Fibroblast of upper back skin (primary cell): ENCODE measurements around the gene CD8A.
A peak's percentile ranks its signal among the peaks of the same experiment; 100 is the strongest.

Source experiments
- DNase-seq: peaks from one replicate; pipeline ENCODE4 v3.0.0-alpha.2; 2013

CD8A gene

GRCh38 chr2:86808315-86809161 is 17.8 kb upstream of the CD8A start:
- peak; percentile 73 for DNase-seq

- peak; percentile 13 for DNase-seq
Observed at GRCh38 chr2:86807468-86808275, 17.0 kb upstream of the CD8A start.

- no peak for DNase-seq
Observed at GRCh38 chr2:86807133-86807467, 16.4 kb upstream of the CD8A start.

DNA sequence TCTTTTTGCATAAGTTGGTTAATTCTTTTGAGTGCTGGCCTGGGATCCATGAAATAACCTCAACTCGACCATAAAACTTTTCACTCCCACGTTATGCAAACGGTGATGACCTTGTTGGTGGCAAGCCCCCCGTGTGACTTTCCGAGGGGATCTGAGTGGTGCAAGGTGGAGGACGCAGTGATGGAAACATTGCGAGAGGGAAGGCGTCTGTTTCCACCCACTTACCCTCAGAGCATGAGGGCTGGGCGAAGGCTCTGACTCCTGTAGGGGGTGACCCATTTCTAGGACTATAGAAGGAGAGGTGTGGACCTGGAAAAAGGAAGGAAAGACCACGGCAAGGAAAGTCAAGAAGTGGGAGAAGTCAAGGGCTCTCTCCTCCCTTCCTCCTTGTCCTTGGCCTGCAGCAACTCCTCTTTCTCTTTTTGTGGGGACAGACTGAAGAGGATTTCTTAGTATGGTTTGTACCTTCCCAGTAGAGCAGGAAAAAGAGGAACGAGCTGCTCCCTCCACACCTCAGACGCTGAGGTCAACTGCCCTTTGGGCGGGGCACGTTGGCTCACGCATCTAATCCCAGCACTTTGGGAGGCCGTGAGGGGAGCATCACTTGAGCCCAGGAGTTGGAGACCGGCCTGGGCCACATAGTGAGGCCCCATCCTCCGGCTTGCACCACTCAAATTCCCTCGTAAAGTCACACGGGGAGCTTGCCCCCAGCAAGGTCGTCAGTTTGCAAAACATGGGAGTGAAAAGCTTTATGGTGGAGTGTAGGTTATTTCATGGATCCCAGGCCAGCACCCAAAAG is 15.5 kb upstream of the CD8A start:
- DNase-seq, result no peak

- DNase-seq, result no peak
Observed at GRCh38 chr2:86800856-86801567, 10.3 kb upstream of the CD8A start.

- DNase-seq, result no peak
Observed at GRCh38 chr2:86794861-86795260, 4.1 kb upstream of the CD8A start.

DNA sequence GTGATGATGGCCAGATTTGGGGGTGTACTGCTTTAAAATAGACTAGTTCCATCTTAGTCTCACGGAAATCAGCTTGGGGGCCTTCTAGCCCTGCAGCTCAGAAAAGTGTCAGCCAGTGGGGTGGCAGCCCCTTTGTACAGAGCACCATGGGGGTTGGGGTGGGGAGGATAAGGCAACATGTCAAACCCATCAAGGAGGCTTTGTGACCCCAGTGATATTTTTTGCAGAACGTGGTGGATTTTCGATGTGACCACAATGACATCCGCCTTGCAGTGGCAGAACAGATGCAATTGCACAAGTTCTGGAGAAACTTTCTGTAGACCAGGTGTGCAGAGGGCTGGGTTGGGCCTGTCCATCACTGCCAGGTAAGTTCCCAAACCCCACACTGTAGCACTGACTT is 3.0 kb upstream of the CD8A start:
- DNase-seq, result no peak

GRCh38 chr2:86791573-86791972 is 860 bp upstream of the CD8A start:
- no peak for DNase-seq

DNA sequence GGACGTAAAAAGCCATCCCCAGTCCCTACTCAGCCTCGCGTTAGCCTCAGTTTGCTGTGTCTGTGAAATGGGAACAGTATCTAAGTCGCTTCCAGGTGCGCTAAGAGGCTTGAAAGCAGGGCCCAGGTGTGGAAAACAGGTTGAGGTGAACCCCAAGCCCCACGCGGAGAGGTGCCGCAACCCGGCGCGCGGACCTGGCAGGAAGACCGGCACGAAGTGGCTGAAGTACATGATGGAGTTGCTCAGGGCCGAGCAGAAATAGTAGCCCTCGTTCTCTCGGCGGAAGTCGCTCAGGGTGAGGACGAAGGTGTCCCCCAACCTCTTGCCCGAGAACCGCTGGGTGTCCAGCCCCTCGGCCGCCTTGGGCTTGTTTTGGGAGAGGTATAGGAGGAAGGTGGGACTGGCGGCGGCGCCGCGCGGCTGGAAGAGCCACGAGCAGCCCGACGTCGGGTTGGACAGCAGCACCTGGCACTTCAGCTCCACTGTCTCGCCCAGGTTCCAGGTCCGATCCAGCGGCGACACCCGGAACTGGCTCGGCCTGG is 508 bp downstream of the CD8A start:
- DNase-seq, result no peak

DNA sequence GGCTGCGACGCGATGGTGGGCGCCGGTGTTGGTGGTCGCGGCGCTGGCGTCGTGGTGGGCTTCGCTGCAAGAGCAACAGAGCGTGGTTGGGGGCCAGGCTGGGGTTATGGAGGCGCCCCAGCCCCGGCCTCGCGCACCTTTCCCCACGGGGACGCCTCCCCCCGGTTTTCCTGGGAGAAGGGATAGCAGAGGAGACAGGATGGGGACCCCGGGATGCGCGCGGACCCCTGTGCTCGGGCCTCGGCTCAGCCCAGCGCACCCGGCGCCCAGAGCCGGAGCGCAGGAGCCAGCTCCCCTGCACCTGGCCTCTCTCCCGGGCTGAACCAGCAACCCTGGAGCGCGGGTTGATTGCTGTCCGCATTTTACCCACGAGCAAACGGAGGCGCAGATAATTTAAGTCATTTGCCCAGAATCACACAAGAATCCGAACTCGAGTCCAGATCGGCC is 1.0 kb downstream of the CD8A start:
- DNase-seq, result no peak

GRCh38 chr2:86788881-86789686 is 1.6 kb downstream of the CD8A start:
- no peak for DNase-seq

GRCh38 chr2:86788165-86788564 is 2.5 kb downstream of the CD8A start:
- DNase-seq, result no peak

GRCh38 chr2:86787736-86788135 is 3.0 kb downstream of the CD8A start:
- no peak for DNase-seq

DNA sequence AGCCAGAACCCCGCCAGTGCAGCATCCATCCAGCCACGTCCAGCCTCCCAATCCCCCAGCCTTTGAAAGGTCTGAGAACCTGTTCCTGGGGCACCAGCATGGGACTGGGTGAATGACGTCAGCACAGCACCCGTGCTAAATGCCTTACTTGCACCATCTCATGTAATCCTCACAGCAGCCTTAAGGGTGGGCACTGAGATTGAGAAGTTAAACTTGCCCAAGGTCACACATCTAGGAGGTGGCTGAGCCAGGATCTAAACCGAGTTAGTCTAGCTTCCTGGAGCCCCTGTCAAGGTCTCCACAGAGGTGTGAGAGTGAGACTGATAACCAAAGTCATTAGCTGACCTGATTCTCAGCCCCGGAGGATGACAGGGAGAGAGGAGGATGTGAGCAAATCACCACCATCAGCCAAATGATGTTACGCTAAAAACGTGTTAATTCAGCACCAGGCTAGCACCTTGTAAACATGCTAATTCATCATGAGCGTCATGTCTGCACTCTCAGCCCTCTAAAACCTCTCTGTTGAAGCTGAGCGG is 4.6 kb downstream of the CD8A start:
- no peak for DNase-seq

GRCh38 chr2:86785456-86785855 is 5.3 kb downstream of the CD8A start:
- no peak for DNase-seq

- DNase-seq, result no peak
Observed at GRCh38 chr2:86783615-86784339, 6.9 kb downstream of the CD8A start.

DNA sequence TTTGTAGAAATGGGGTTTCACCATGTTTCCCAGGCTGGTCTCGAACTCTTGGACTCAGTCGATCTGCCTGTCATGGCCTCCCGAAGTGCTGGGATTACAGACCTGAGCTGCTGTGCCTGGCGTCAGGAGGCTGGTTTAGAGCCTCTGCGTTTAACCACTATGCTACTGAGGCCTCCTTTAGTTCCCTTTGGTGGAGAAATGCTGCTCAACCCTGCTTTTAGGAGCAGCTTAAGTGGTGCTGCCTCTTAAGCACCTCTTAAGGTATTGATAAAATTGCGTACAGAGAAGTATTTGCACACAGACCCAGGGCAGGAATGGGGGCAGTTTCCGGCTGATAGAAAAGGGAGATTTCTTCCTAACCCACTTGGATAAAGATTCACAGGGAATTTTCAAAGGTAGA is 8.0 kb downstream of the CD8A start:
- DNase-seq, result no peak

- no peak for DNase-seq
Observed at GRCh38 chr2:86781363-86781762, 9.3 kb downstream of the CD8A start.

DNA sequence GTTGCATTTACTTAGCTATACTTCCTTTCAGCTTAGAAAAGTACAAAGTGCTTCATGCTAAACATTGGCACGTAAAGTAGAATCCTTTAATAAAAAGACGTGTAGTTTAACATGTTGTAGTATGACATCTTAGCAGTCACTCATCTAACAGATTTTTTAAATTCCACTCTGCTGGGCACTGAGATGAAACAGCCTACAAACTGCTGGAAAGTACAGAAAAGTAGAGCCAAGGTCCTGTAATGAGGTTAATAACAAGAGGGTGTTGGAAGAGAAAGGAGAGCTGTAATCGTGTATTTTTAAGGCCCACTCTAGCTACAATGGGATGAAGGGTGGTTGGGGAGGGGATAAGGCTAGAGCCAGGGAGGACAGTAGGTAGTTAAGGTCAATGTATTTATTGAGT is 10.7 kb downstream of the CD8A start:
- no peak for DNase-seq

DNA sequence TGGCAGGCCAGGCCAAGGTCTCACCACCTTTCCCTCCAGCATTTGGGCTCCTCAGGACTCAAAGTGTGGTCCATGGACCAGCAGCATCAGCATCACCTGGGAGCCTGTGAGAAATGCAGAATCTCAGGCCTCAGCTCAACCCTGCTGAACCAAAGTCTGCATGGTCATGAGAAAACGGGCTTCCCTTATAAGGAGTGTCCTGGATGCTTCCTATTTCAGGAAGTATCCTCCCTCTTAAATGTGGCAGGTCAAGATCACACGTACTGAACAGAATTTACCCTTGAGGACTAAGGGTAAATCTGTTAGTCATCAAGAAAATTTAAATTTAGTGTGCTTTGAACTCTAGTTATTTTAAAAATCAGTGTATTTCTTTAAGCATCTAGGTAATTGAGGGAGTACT is 11.8 kb downstream of the CD8A start:
- DNase-seq, result no peak

- DNase-seq, result peak; percentile 14
Observed at GRCh38 chr2:86776532-86776931, 14.2 kb downstream of the CD8A start.
